DMS53 treated with DMSO at 0.1 percent for 48 hours (cell line): ENCODE measurements around the gene MYO18A.
"Not testable (repeated sequence)": the region's sequence is repeated elsewhere in the genome, so short reads cannot be mapped to it uniquely, and the experiment has no call there.

Experiments used
- DNase-seq: peaks from one replicate; lab custom pipeline; 2025; ENCODE audit not compliant: unreplicated experiment; lab: John Stamatoyannopoulos, UW

Gene MYO18A

GRCh38 chr17:29149431-29150064, 30.6 kb downstream of the MYO18A start:
- no peak for DNase-seq

GRCh38 chr17:29148790-29149430, 31.3 kb downstream of the MYO18A start:
- DNase-seq, result peak; percentile 66

- DNase-seq, result peak; percentile 50
Observed at GRCh38 chr17:29148257-29148789, 31.9 kb downstream of the MYO18A start.

- no peak for DNase-seq
Observed at GRCh38 chr17:29147682-29148081, 32.5 kb downstream of the MYO18A start.

- DNase-seq, result not testable (repeated sequence)
Observed at GRCh38 chr17:29147228-29147627, 33.0 kb downstream of the MYO18A start.

- no peak for DNase-seq
Observed at GRCh38 chr17:29146369-29146972, 33.7 kb downstream of the MYO18A start.

- peak; percentile 60 for DNase-seq
Observed at GRCh38 chr17:29145289-29146073, 34.7 kb downstream of the MYO18A start.

GRCh38 chr17:29143894-29144293, 36.3 kb downstream of the MYO18A start:
- no peak for DNase-seq

- DNase-seq, result no peak
Observed at GRCh38 chr17:29141514-29141876, 38.7 kb downstream of the MYO18A start.

GRCh38 chr17:29140631-29141513, 39.3 kb downstream of the MYO18A start:
- no peak for DNase-seq

GRCh38 chr17:29140051-29140621, 40.1 kb downstream of the MYO18A start:
- no peak for DNase-seq

- no peak for DNase-seq
Observed at GRCh38 chr17:29138971-29139691, 41.1 kb downstream of the MYO18A start.

GRCh38 chr17:29138184-29138955, 41.8 kb downstream of the MYO18A start:
- DNase-seq, result no peak

GRCh38 chr17:29136998-29137730, 43.0 kb downstream of the MYO18A start:
- no peak for DNase-seq

- no peak for DNase-seq
Observed at GRCh38 chr17:29135464-29135863, 44.7 kb downstream of the MYO18A start.

GRCh38 chr17:29133121-29133713, 47.0 kb downstream of the MYO18A start:
- DNase-seq, result no peak

GRCh38 chr17:29131814-29132682, 48.1 kb downstream of the MYO18A start:
- no peak for DNase-seq
